ENCODE data around the gene JAM3.

DNA sequence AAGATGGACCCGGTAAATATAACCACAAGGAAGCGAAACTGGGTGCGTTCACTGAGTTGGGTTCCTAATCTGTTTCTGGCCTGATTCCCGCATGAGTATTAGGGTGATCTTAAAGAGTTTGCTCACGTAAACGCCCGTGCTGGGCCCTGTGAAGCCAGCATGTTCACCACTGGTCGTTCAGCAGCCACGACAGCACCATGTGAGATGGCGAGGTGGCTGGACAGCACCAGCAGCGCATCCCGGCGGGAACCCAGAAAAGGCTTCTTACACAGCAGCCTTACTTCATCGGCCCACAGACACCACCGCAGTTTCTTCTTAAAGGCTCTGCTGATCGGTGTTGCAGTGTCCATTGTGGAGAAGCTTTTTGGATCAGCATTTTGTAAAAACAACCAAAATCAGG is 80.5 kb downstream of the JAM3 start:
- TF ChIP-seq CTCF (conservative IDR thresholded peaks at IDR 0.05) (no peak), EZH2 (IDR thresholded peaks at IDR 0.05; ENCODE audit: low read depth) (no peak)
